Transverse colon (tissue), 4 donors: ENCODE data around the gene NUMBL. TPM values are rescaled to one million over a fixed set of nuclear protein-coding genes. Genes with fewer than 3 reads are reported as not detected.

Experiments used
- DNase-seq: peaks from one replicate; pipeline ENCODE4 v3.0.0-alpha.2; 2019
- H3K27ac ChIP-seq, 4 donors: fragments of 200-600 bp; sonication (generic); 2 replicates each; pipeline ENCODE4 v1.5.1; 2016 to 2018; ENCODE audit warnings: inconsistent platforms in 4 of 4
- H3K27me3 ChIP-seq: fragments of 200-600 bp; sonication (generic); 2 replicates; pipeline ENCODE4 v1.5.1; 2017; ENCODE audit warnings: inconsistent platforms
- H3K36me3 ChIP-seq, 4 donors: fragments of 200-600 bp; sonication (generic); 2 replicates each; pipeline ENCODE4 v1.5.1; 2017 to 2019; ENCODE audit warnings: inconsistent platforms in 4 of 4
- H3K4me1 ChIP-seq, 4 donors: fragments of 200-600 bp; sonication (generic); 2 replicates each; pipeline ENCODE4 v1.5.1; 2017 to 2020; ENCODE audit warnings: inconsistent platforms in 4 of 4
- H3K4me3 ChIP-seq, 4 donors: fragments of 200-600 bp; sonication (generic); 1 replicate in 1 of 4; 2 replicates in 3 of 4; pipeline versions ENCODE4 v1.5.1 to v1.6.1; 2017 to 2019; ENCODE audit warnings: inconsistent platforms in 4 of 4
- H3K9me3 ChIP-seq, 2 donors: fragments of 200-600 bp; sonication (generic); 2 replicates each; pipeline ENCODE4 v1.5.1; 2017 to 2019; ENCODE audit warnings: inconsistent platforms in 2 of 2
- EP300 ChIP-seq: sonication (generic); formaldehyde crosslinking; IDR thresholded peaks from one replicate; pipeline ENCODE4 v1.6.1; 2017; ENCODE audit warnings: antibody characterized with exemption, low read depth
- POLR2A ChIP-seq: fragments of 450-650 bp; IDR thresholded peaks from one replicate; pipeline ENCODE4 v1.6.1; 2016; ENCODE audit warnings: antibody characterized with exemption, mild to moderate bottlenecking, moderate library complexity
- POLR2AphosphoS5 ChIP-seq, 3 donors: sonication (generic); formaldehyde crosslinking; IDR thresholded peaks; one replicate each; pipeline ENCODE4 v1.6.1; 2016; ENCODE audit warnings: antibody characterized with exemption in 3 of 3
- WGBS, 2 donors: methylation state at CpG; one replicate each; pipeline ENCODE4 v1.1.5; 2018; ENCODE audit warnings: low coverage in 1 of 2; 5-methylcytosine and 5-hydroxymethylcytosine counted together
- in situ Hi-C, 4 donors: fragments of 200-750 bp; cut with MboI; loops; one replicate each; pipeline versions ENCODE4 v1.15.0 to v1.15.1; 2017; ENCODE audit warnings: low sequenced_read_pairs in 3 of 4, low pct_ligation_motif_present in 1 of 4, low pct_unique_long_range_greater_than_20kb in 1 of 4
- intact Hi-C: fragments of 100-400 bp; cut with DNase I; formaldehyde crosslinking; loops from one replicate; pipeline ENCODE4 v1.15.1; 2023; ENCODE audit warnings: low total_unique reads
- total RNA-seq, 4 donors: library from RNA; depleted of rRNA; stranded (reverse); fragments of >200 nt; gene quantifications; one replicate each; pipeline ENCODE4 v1.1.0, GENCODE V29; 2016
- TF ChIP-seq, protein P1 (sequence below), 5 experiments: fragments of 200-600 bp in 3 of 5; fragments of 450-650 bp in 2 of 5; sonication (generic) in 3 of 5; IDR thresholded peaks; 1 replicate in 2 of 5; 2 replicates in 3 of 5; pipeline ENCODE4 v1.5.1; 2016 to 2017; ENCODE audit warnings: antibody characterized with exemption in 5 of 5, inconsistent platforms in 3 of 5, mild to moderate bottlenecking in 2 of 5, moderate library complexity in 1 of 5

The NUMBL gene
- total RNA-seq, 4 donors from 2014 or later, result 9.0 to 44.9 (median 20.4) TPM

DNA sequence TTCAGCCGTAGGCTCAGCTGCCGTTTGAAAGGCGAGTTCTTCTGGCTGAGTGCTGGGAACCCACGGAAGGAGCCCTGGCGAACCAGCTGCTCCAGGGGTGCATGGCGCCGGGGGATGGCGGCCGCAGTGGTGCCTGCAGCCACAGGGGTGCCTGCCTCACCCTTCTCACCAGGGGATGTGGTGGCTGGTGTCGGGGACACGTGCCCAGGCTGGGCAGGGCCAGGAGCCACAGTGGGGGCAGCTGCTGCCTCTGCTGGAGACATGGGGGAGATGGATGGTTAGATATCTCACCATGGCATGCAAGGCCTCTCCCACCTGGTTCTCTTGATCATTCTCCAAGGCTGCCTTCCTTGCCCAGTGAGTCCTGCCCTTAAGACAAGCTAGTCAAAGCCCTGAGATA is 17.1 kb downstream of the NUMBL start:
- intact Hi-C loops, result no loop called here
- DNase-seq, result no peak
- Histone ChIP-seq H3K9me3 (no peaks in the 10 kb centered on the region), H3K36me3 (peaks cover 0 to 38% (median 14%) of the 10 kb centered on the region in 4 donors), H3K27me3 (no peaks in the 10 kb centered on the region), H3K4me3 (no peak overlapping the region), H3K27ac (no peak overlapping the region), H3K4me1 (no peaks in the 10 kb centered on the region)
- TF ChIP-seq POLR2A (no peak), POLR2AphosphoS5 (IDR thresholded peaks at IDR 0.05) (no peak), EP300 (no peak)
- TF ChIP-seq, protein P1, sequence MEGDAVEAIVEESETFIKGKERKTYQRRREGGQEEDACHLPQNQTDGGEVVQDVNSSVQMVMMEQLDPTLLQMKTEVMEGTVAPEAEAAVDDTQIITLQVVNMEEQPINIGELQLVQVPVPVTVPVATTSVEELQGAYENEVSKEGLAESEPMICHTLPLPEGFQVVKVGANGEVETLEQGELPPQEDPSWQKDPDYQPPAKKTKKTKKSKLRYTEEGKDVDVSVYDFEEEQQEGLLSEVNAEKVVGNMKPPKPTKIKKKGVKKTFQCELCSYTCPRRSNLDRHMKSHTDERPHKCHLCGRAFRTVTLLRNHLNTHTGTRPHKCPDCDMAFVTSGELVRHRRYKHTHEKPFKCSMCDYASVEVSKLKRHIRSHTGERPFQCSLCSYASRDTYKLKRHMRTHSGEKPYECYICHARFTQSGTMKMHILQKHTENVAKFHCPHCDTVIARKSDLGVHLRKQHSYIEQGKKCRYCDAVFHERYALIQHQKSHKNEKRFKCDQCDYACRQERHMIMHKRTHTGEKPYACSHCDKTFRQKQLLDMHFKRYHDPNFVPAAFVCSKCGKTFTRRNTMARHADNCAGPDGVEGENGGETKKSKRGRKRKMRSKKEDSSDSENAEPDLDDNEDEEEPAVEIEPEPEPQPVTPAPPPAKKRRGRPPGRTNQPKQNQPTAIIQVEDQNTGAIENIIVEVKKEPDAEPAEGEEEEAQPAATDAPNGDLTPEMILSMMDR (IDR thresholded peaks at IDR 0.05), result no peak
- in situ Hi-C loops, result loop anchor here in 1 of 4 donors (25.0 kb wide), 2 partner anchors 464 to 589 kb away; partner anchors contain the start of gene HNRNPUL1
- 75% methylated on average over 2 of the region's 11 CpGs; no CpG with 5 or more reads in 1 of the 2 donors for WGBS, 2 donors

DNA sequence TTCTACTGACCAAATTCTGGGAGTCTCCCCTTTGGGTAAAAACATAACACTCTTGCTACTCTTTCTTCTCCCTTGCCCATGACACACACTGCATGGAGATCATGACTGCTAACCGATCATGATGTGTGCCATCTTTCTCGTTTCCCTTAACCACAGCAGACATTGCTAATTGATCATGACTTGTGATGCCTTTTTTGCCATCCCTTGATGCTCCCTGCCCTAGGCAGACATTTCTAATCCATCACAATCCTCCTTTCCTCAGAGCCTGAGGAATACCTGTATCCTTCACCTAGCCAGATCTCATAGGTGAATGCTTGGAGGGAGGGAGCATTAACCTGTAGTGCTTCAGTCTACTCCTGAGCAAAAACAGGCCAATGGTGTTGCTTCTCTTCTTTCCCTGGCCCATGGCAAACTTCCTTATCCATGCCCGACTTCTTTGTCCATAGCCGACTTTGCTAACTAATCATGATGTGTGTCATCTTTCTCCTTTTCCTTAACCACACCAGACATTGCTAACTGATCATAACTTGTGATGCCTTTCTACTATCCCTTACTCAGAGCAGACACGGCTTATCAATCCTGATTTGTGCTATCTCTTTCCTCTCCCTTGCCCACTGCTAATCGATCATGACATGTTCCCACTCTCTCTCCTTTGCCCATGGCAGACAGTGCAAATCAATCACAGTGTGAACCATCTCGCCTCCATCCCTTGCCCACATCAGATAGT is 17.7 kb downstream of the NUMBL start:
- Histone ChIP-seq H3K36me3 (peaks cover 0 to 38% (median 11%) of the 10 kb centered on the region in 4 donors), H3K9me3 (no peaks in the 10 kb centered on the region), H3K4me3 (no peak overlapping the region), H3K4me1 (no peaks in the 10 kb centered on the region), H3K27ac (no peak overlapping the region), H3K27me3 (no peaks in the 10 kb centered on the region)
- DNase-seq, result no peak
- TF ChIP-seq POLR2A (no peak), EP300 (no peak), POLR2AphosphoS5 (IDR thresholded peaks at IDR 0.05) (no peak)
- TF ChIP-seq, protein P1 (IDR thresholded peaks at IDR 0.05), result no peak
- intact Hi-C loops, result no loop called here
- in situ Hi-C loops, result loop anchor here in 1 of 4 donors (25.0 kb wide), 2 partner anchors 465 to 590 kb away; partner anchors contain the start of gene HNRNPUL1
- WGBS, 2 donors, result 91% methylated on average over 5 to 7 of the region's 7 CpGs

DNA sequence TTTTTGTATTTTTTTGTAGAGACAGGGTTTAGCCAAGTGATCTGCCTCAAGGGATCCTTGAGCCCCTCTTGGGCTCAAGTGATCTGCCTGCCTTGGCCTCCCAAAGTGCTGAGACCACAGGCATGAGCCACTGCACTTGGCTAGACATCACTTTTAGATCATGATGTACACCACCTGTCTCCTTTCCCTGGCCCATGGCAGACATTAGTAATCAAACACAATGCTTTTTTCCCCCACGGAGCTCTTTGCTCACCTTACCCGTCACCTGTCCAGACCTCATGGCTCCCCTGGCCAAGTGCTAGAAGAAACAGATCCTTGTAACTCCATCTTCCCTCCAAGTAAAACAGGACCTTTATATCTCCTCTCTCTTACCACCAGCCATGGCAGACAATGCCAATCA is 18.4 kb downstream of the NUMBL start:
- H3K9me3 ChIP-seq, result no peaks in the 10 kb centered on the region
- no peaks in the 10 kb centered on the region for H3K27me3 ChIP-seq
- no peak overlapping the region for H3K4me3 ChIP-seq
- no peak for DNase-seq
- H3K36me3 ChIP-seq, result peaks cover 0 to 38% (median 10%) of the 10 kb centered on the region in 4 donors
- TF ChIP-seq EP300, result no peak
- no peak for TF ChIP-seq POLR2A
- TF ChIP-seq, protein P1 (IDR thresholded peaks at IDR 0.05), result no peak
- TF ChIP-seq POLR2AphosphoS5 (IDR thresholded peaks at IDR 0.05), result no peak
- in situ Hi-C loops (loop anchor here in 1 of 4 donors (25.0 kb wide), 2 partner anchors 465 to 590 kb away; partner anchors contain the start of gene HNRNPUL1), intact Hi-C loops (no loop called here)
- 82 to 89% methylated on average over 1 to 2 of the region's 2 CpGs for WGBS, 2 donors
- no peak overlapping the region for H3K27ac ChIP-seq
- no peaks in the 10 kb centered on the region for H3K4me1 ChIP-seq

DNA sequence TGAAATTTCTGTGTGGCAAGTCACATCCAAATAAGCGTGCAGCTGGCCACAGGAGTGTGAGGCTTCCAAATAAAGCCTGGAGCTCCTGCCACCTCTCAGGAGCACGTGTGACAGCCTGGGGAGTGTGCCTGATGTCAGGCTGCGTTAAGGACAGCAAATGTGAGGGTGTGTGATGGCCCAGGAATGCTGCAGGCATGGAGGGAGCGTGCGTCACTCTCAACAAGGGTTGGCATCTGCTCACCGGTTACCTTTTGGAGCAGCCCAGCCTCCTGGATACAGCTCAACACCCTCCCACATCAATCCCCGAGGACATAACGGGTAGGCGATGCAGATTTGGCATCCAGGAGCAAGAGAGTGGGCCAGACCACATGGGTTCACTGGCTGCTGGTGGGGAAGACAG is 19.0 kb downstream of the NUMBL start:
- Histone ChIP-seq H3K27ac (no peak overlapping the region), H3K4me3 (no peak overlapping the region), H3K27me3 (no peaks in the 10 kb centered on the region), H3K36me3 (peaks cover 0 to 34% (median 10%) of the 10 kb centered on the region in 4 donors), H3K9me3 (no peaks in the 10 kb centered on the region), H3K4me1 (no peaks in the 10 kb centered on the region)
- in situ Hi-C loops, result loop anchor here in 1 of 4 donors (25.0 kb wide), 2 partner anchors 466 to 591 kb away; partner anchors contain the start of gene HNRNPUL1
- TF ChIP-seq POLR2AphosphoS5 (IDR thresholded peaks at IDR 0.05), result no peak
- TF ChIP-seq, protein P1 (IDR thresholded peaks at IDR 0.05), result no peak
- no peak for TF ChIP-seq POLR2A
- TF ChIP-seq EP300, result no peak
- no peak for DNase-seq
- WGBS, 2 donors, result 84% methylated on average over 9 of the region's 9 CpGs; no CpG with 5 or more reads in 1 of the 2 donors
- intact Hi-C loops, result no loop called here
